GM12878 (cell line): ENCODE results near the gene GALNT9. TPM values are rescaled to one million over a fixed set of nuclear protein-coding genes. Genes with fewer than 3 reads are reported as not detected.

Source experiments
- ATAC-seq: fragments of 200-7000 bp; cut with Tn5 transposase; 3 replicates; pipeline ENCODE4 v1.9.1; 2020; ENCODE audit warnings: mild to moderate bottlenecking, moderate library complexity
- BruUV-seq: library from RNA; stranded (reverse); fragments of 400-500 nt; replicated peaks from 2 replicates; lab custom pipeline; 2021; lab: Mats Ljungman, UMichigan
- CTCF ChIA-PET: fragments of 300-600 bp; sonication (Branson Sonifier 250); formaldehyde crosslinking; extraction: SDS; loops from one replicate; lab custom pipeline; 2021; ENCODE audit warnings: inconsistent platforms; lab: Yijun Ruan, JAX
- POLR2A ChIA-PET: fragments of 350-600 bp; formaldehyde crosslinking; extraction: SDS; loops from one replicate; lab custom pipeline; 2021; ENCODE audit warnings: inconsistent platforms; lab: Charles Lee
- RAD21 ChIA-PET: fragments of 300-600 bp; sonication (Branson Sonifier 250); formaldehyde crosslinking; loops from one replicate; lab custom pipeline; 2023; ENCODE audit warnings: antibody characterized with exemption; ENCODE audit not compliant: unreplicated experiment; lab: Charles Lee
- SMC1A ChIA-PET: fragments of 300-600 bp; sonication (Branson Sonifier 250); formaldehyde crosslinking; loops from one replicate; lab custom pipeline; 2023; ENCODE audit not compliant: unreplicated experiment, uncharacterized antibody; lab: Charles Lee
- DNase-seq: peaks from one replicate; pipeline ENCODE4 v3.0.0-alpha.2; 2011; ENCODE audit warnings: low read depth, low spot score
- FAIRE-seq: peaks from 3 replicates; lab custom pipeline; 2011; peaks lifted over from hg19 to GRCh38; lab: Jason Lieb, UNC
- H2AFZ ChIP-seq: 2 replicates; pipeline ENCODE4 v1.6.0; 2011; ENCODE audit warnings: low read depth, low read length, control low read depth; ENCODE audit not compliant: control insufficient read depth
- H3K27ac ChIP-seq: 2 replicates; pipeline ENCODE4 v1.5.1; 2011; ENCODE audit warnings: control low read depth; ENCODE audit not compliant: control insufficient read depth, insufficient read depth
- H3K27me3 ChIP-seq, 2 experiments: replicated peaks in 1 of 2; 2 replicates each; pipeline versions ENCODE4 v1.6.0 to v1.6.1; 2011; ENCODE audit warnings: low read length in 1 of 2; ENCODE audit not compliant: control insufficient read depth in 2 of 2, insufficient read depth in 2 of 2
- H3K36me3 ChIP-seq, 2 experiments: 2 replicates each; pipeline ENCODE4 v1.5.1; 2011; ENCODE audit warnings: low read length in 1 of 2; ENCODE audit not compliant: control insufficient read depth in 2 of 2, insufficient read depth in 2 of 2
- H3K4me1 ChIP-seq: 2 replicates; pipeline ENCODE4 v1.6.1; 2011; ENCODE audit warnings: mild to moderate bottlenecking, low read length, moderate library complexity, mixed read lengths; ENCODE audit not compliant: control insufficient read depth, insufficient read depth
- H3K4me2 ChIP-seq: 2 replicates; pipeline ENCODE4 v1.6.0; 2011; ENCODE audit warnings: control low read depth; ENCODE audit not compliant: control insufficient read depth, insufficient read depth
- H3K4me3 ChIP-seq: fragments of 200-600 bp; sonication (generic); 2 replicates; pipeline ENCODE4 v1.5.1; 2016
- H3K79me2 ChIP-seq: 2 replicates; pipeline ENCODE4 v1.6.0; 2011; ENCODE audit warnings: low read length; ENCODE audit not compliant: control insufficient read depth, insufficient read depth
- H3K9ac ChIP-seq: 2 replicates; pipeline ENCODE4 v1.8.0; 2011; ENCODE audit warnings: low read length, control low read depth, mixed read lengths; ENCODE audit not compliant: control insufficient read depth, insufficient read depth
- H3K9me3 ChIP-seq: replicated peaks from 3 replicates; pipeline ENCODE4 v1.5.1; 2011; ENCODE audit warnings: mild to moderate bottlenecking, low read length; ENCODE audit not compliant: control insufficient read depth, insufficient read depth
- H4K20me1 ChIP-seq: 2 replicates; pipeline ENCODE4 v1.6.0; 2011; ENCODE audit not compliant: control insufficient read depth, insufficient read depth
- EZH2 ChIP-seq: IDR thresholded peaks from 2 replicates; pipeline ENCODE4 v1.6.1; 2012; ENCODE audit warnings: low read depth, mild to moderate bottlenecking, control low read depth, inconsistent platforms, low read length, borderline replicate concordance; ENCODE audit not compliant: control insufficient read depth
- KLF5 ChIP-seq: fragments of 450-650 bp; IDR thresholded peaks from 2 replicates; pipeline ENCODE4 v1.6.1; 2014; ENCODE audit warnings: mild to moderate bottlenecking; ENCODE audit not compliant: partially characterized antibody
- MYB ChIP-seq: fragments of 150-350 bp; IDR thresholded peaks from 2 replicates; pipeline ENCODE4 v1.6.1; 2014; ENCODE audit warnings: mild to moderate bottlenecking, low read depth, low read length, borderline replicate concordance
- NR2C2 ChIP-seq: IDR thresholded peaks from 2 replicates; pipeline ENCODE4 v1.6.1; 2011; ENCODE audit warnings: borderline replicate concordance, low read depth; ENCODE audit not compliant: control insufficient read depth, insufficient read length
- YY1 ChIP-seq: IDR thresholded peaks from 2 replicates; pipeline ENCODE4 v1.6.1; 2011; ENCODE audit warnings: low read depth, mild to moderate bottlenecking, low read length
- WGBS: methylation state at CpG from one replicate; pipeline ENCODE4 v1.1.6; 2016; ENCODE audit warnings: low lambda C conversion rate; ENCODE audit not compliant: insufficient replicate concordance, insufficient coverage; ENCODE audit errors: missing lambda C conversion rate; 5-methylcytosine and 5-hydroxymethylcytosine counted together
- in situ Hi-C: fragments of 300-500 bp; cut with MboI; formaldehyde crosslinking; loops from 9 replicates; pipeline ENCODE4 v1.14.3; 2018; ENCODE audit warnings: mixed read lengths
- intact Hi-C: fragments of 100-400 bp; cut with micrococcal nuclease; formaldehyde crosslinking; loops from one replicate; pipeline ENCODE4 v1.14.2; 2022; ENCODE audit not compliant: unreplicated experiment
- polyA plus RNA-seq, 11 experiments: library from polyadenylated mRNA; depleted of rRNA in 4 of 11; unstranded in 6 of 11; stranded (reverse) in 5 of 11; fragments of >200 nt; fragmentation: Nextera tagmentation in 4 of 11; fragmentation: Illumina TruSeq in 1 of 11; extraction: Ambion mirVana in 4 of 11; extraction: Trizol in 1 of 11; gene quantifications; 1 replicate in 1 of 11; 2 replicates in 10 of 11; pipeline versions ENCODE4 v1.2.1 to v1.2.3, GENCODE V29; 2011 to 2016; ENCODE audit warnings: inconsistent platforms in 2 of 11, missing spikeins in 2 of 11, low read depth in 1 of 11
- total RNA-seq, 4 experiments: library from RNA; depleted of rRNA in 3 of 4; stranded (reverse); fragments of >200 nt in 3 of 4; fragmentation: Illumina TruSeq in 1 of 4; extraction: Trizol in 1 of 4; gene quantifications; 2 replicates each; pipeline versions ENCODE4 v1.2.1 to v1.2.3, GENCODE V29; 2013 to 2021
- TF ChIP-seq, protein P1 (sequence below): fragments of 450-650 bp; conservative IDR thresholded peaks from 2 replicates; pipeline ENCODE4 v1.6.1; 2017; ENCODE audit warnings: mild to moderate bottlenecking, moderate library complexity
- TF ChIP-seq, protein P2 (sequence below): fragments of 450-650 bp; formaldehyde crosslinking; IDR thresholded peaks from 2 replicates; pipeline ENCODE4 v1.4.0; 2022; ENCODE audit warnings: mild to moderate bottlenecking, moderate library complexity
- TF ChIP-seq, protein P3 (sequence below): fragments of 450-650 bp; IDR thresholded peaks from 2 replicates; pipeline ENCODE4 v1.6.1; 2016; ENCODE audit warnings: mild to moderate bottlenecking
- TF ChIP-seq, protein P4 (sequence below): fragments of 450-650 bp; IDR thresholded peaks from 2 replicates; pipeline ENCODE4 v1.6.1; 2018; ENCODE audit warnings: mild to moderate bottlenecking, low read depth, moderate library complexity; ENCODE audit not compliant: partially characterized antibody

The GALNT9 gene
- total and polyA plus RNA-seq, 10 of the 15 experiments (the other 5 are each of a cell fraction or from before 2014, with no cell fraction given), result 0.04 TPM; not detected in 9

DNA sequence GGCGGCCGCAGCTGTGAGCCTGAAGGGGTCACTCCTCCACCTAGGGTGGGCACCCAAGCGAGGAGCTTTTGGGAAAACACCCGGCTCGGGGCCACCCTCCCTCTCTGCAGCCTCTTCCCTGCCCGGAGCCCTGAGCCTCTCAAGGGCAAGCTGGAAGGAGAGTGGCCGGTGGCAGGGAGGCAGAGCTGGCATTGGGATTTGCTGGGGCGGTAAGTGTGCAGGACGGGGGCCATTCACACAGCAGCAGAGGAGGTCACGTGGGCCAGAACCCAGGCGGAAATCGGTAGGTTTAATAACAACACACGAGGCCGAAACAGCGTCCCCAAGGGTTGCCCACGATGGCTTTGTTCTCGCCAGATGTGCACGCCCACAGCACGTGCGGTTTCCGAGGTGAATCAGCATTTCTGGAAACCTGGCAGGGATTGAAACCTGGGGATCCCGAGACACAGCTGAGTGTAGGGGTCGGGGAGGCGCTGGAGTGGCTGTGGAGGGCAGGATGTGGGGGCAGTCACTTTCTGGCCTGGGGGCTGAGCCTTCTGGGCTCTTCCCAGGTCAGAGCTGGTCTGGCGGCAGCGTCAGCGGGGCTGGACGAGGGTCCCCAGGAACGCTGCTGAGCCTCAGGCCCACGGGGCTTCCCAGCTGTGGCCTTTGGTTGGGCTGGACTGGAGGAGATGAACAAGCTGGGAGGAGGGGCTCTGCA lies 161.6 kb downstream of the GALNT9 start:
- in situ Hi-C loops, result no loop called here
- RAD21 ChIA-PET, result no interaction called here
- Histone ChIP-seq H2AFZ (no peak overlapping the region), H3K79me2 (no peaks in the 10 kb centered on the region), H3K27me3 (no peaks in the 10 kb centered on the region), H3K4me1 (no peaks in the 10 kb centered on the region), H3K36me3 (no peaks in the 10 kb centered on the region), H3K9ac (no peak overlapping the region), H4K20me1 (no peaks in the 10 kb centered on the region), H3K4me2 (no peak overlapping the region), H3K9me3 (no peaks in the 10 kb centered on the region), H3K4me3 (no peak overlapping the region), H3K27ac (no peak overlapping the region)
- SMC1A ChIA-PET, result no interaction called here
- no TSS peak for BruUV-seq
- POLR2A ChIA-PET, result no interaction called here
- no peak for FAIRE-seq
- no peak for ATAC-seq
- WGBS, result 37% methylated on average over 30 of the region's 30 CpGs
- DNase-seq, result no peak
- intact Hi-C loops, result no loop called here
- CTCF ChIA-PET, result no interaction called here
- TF ChIP-seq YY1 (no peak), KLF5 (no peak), EZH2 (no peak), NR2C2 (no peak), MYB (no peak)
- TF ChIP-seq, protein P1, sequence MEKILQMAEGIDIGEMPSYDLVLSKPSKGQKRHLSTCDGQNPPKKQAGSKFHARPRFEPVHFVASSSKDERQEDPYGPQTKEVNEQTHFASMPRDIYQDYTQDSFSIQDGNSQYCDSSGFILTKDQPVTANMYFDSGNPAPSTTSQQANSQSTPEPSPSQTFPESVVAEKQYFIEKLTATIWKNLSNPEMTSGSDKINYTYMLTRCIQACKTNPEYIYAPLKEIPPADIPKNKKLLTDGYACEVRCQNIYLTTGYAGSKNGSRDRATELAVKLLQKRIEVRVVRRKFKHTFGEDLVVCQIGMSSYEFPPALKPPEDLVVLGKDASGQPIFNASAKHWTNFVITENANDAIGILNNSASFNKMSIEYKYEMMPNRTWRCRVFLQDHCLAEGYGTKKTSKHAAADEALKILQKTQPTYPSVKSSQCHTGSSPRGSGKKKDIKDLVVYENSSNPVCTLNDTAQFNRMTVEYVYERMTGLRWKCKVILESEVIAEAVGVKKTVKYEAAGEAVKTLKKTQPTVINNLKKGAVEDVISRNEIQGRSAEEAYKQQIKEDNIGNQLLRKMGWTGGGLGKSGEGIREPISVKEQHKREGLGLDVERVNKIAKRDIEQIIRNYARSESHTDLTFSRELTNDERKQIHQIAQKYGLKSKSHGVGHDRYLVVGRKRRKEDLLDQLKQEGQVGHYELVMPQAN, result no peak
- TF ChIP-seq, protein P2, sequence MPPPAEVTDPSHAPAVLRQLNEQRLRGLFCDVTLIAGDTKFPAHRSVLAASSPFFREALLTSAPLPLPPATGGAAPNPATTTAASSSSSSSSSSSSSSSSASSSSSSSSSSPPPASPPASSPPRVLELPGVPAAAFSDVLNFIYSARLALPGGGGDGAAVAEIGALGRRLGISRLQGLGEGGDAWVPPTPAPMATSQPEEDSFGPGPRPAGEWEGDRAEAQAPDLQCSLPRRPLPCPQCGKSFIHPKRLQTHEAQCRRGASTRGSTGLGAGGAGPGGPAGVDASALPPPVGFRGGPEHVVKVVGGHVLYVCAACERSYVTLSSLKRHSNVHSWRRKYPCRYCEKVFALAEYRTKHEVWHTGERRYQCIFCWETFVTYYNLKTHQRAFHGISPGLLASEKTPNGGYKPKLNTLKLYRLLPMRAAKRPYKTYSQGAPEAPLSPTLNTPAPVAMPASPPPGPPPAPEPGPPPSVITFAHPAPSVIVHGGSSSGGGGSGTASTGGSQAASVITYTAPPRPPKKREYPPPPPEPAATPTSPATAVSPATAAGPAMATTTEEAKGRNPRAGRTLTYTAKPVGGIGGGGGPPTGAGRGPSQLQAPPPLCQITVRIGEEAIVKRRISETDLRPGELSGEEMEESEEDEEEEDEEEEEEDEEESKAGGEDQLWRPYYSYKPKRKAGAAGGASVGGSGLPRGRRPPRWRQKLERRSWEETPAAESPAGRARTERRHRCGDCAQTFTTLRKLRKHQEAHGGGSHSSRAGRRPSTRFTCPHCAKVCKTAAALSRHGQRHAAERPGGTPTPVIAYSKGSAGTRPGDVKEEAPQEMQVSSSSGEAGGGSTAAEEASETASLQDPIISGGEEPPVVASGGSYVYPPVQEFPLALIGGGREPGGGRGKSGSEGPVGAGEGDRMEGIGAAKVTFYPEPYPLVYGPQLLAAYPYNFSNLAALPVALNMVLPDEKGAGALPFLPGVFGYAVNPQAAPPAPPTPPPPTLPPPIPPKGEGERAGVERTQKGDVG (CRISPR knock-in tag), result no peak
- TF ChIP-seq, protein P3, sequence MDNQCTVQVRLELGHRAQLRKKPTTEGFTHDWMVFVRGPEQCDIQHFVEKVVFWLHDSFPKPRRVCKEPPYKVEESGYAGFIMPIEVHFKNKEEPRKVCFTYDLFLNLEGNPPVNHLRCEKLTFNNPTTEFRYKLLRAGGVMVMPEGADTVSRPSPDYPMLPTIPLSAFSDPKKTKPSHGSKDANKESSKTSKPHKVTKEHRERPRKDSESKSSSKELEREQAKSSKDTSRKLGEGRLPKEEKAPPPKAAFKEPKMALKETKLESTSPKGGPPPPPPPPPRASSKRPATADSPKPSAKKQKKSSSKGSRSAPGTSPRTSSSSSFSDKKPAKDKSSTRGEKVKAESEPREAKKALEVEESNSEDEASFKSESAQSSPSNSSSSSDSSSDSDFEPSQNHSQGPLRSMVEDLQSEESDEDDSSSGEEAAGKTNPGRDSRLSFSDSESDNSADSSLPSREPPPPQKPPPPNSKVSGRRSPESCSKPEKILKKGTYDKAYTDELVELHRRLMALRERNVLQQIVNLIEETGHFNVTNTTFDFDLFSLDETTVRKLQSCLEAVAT, result no peak
- TF ChIP-seq, protein P4, sequence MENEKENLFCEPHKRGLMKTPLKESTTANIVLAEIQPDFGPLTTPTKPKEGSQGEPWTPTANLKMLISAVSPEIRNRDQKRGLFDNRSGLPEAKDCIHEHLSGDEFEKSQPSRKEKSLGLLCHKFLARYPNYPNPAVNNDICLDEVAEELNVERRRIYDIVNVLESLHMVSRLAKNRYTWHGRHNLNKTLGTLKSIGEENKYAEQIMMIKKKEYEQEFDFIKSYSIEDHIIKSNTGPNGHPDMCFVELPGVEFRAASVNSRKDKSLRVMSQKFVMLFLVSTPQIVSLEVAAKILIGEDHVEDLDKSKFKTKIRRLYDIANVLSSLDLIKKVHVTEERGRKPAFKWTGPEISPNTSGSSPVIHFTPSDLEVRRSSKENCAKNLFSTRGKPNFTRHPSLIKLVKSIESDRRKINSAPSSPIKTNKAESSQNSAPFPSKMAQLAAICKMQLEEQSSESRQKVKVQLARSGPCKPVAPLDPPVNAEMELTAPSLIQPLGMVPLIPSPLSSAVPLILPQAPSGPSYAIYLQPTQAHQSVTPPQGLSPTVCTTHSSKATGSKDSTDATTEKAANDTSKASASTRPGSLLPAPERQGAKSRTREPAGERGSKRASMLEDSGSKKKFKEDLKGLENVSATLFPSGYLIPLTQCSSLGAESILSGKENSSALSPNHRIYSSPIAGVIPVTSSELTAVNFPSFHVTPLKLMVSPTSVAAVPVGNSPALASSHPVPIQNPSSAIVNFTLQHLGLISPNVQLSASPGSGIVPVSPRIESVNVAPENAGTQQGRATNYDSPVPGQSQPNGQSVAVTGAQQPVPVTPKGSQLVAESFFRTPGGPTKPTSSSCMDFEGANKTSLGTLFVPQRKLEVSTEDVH, result no peak
